ENCODE data around the gene RPS16. TPM values are rescaled to one million over a fixed set of nuclear protein-coding genes. Genes with fewer than 3 reads are reported as not detected.

The RPS16 gene
- total and polyA plus RNA-seq, 2 of the 13 experiments (the other 11 are each of a cell fraction or from before 2014, with no cell fraction given): 488 to 2,583 TPM

- TF ChIP-seq ZFP36L1 (CRISPR knock-in tag; IDR thresholded peaks at IDR 0.05): no peak; the same call in 1 of the 2 replicates
- TF ChIP-seq GPN1 (CRISPR knock-in tag; IDR thresholded peaks at IDR 0.05; ENCODE audit: borderline replicate concordance): no peak
- TF ChIP-seq ELF4 (CRISPR knock-in tag; IDR thresholded peaks at IDR 0.05; ENCODE audit: borderline replicate concordance): peak; percentile 91
- TF ChIP-seq BORCS8-MEF2B (CRISPR knock-in tag; IDR thresholded peaks at IDR 0.05): peak; percentile 70
- TF ChIP-seq KMT2B (CRISPR knock-in tag; IDR thresholded peaks at IDR 0.05): peak; percentile 92
- TF ChIP-seq ZMYM4 (CRISPR knock-in tag; IDR thresholded peaks at IDR 0.05): peak; percentile 89
- TF ChIP-seq CREB1 (IDR thresholded peaks at IDR 0.05): peak; percentile 80
- TF ChIP-seq CREB1 (CRISPR knock-in tag; IDR thresholded peaks at IDR 0.05): peak; percentile 93
- 0 out of 2 replicates have a peak, but pooled peaks have one; percentile 13 for TF ChIP-seq FOXC1 (CRISPR knock-in tag; IDR thresholded peaks at IDR 0.05; ENCODE audit: borderline replicate concordance)
- TF ChIP-seq, protein P1, sequence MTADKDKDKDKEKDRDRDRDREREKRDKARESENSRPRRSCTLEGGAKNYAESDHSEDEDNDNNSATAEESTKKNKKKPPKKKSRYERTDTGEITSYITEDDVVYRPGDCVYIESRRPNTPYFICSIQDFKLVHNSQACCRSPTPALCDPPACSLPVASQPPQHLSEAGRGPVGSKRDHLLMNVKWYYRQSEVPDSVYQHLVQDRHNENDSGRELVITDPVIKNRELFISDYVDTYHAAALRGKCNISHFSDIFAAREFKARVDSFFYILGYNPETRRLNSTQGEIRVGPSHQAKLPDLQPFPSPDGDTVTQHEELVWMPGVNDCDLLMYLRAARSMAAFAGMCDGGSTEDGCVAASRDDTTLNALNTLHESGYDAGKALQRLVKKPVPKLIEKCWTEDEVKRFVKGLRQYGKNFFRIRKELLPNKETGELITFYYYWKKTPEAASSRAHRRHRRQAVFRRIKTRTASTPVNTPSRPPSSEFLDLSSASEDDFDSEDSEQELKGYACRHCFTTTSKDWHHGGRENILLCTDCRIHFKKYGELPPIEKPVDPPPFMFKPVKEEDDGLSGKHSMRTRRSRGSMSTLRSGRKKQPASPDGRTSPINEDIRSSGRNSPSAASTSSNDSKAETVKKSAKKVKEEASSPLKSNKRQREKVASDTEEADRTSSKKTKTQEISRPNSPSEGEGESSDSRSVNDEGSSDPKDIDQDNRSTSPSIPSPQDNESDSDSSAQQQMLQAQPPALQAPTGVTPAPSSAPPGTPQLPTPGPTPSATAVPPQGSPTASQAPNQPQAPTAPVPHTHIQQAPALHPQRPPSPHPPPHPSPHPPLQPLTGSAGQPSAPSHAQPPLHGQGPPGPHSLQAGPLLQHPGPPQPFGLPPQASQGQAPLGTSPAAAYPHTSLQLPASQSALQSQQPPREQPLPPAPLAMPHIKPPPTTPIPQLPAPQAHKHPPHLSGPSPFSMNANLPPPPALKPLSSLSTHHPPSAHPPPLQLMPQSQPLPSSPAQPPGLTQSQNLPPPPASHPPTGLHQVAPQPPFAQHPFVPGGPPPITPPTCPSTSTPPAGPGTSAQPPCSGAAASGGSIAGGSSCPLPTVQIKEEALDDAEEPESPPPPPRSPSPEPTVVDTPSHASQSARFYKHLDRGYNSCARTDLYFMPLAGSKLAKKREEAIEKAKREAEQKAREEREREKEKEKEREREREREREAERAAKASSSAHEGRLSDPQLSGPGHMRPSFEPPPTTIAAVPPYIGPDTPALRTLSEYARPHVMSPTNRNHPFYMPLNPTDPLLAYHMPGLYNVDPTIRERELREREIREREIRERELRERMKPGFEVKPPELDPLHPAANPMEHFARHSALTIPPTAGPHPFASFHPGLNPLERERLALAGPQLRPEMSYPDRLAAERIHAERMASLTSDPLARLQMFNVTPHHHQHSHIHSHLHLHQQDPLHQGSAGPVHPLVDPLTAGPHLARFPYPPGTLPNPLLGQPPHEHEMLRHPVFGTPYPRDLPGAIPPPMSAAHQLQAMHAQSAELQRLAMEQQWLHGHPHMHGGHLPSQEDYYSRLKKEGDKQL (CRISPR knock-in tag; IDR thresholded peaks at IDR 0.05; ENCODE audit: low read depth): no peak
- TF ChIP-seq, protein P2, sequence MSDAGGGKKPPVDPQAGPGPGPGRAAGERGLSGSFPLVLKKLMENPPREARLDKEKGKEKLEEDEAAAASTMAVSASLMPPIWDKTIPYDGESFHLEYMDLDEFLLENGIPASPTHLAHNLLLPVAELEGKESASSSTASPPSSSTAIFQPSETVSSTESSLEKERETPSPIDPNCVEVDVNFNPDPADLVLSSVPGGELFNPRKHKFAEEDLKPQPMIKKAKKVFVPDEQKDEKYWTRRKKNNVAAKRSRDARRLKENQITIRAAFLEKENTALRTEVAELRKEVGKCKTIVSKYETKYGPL (CRISPR knock-in tag; IDR thresholded peaks at IDR 0.05): no peak
- no peak for TF ChIP-seq POLR2AphosphoS2 (IDR thresholded peaks at IDR 0.05; ENCODE audit: low read depth, low read length)
- no peak; the same call in 1 of the 2 replicates for TF ChIP-seq ZNF7 (CRISPR knock-in tag; IDR thresholded peaks at IDR 0.05)
- TF ChIP-seq SAP130 (CRISPR knock-in tag; IDR thresholded peaks at IDR 0.05; ENCODE audit: low read depth): peak; percentile 99
- TF ChIP-seq TFDP2 (CRISPR knock-in tag; IDR thresholded peaks at IDR 0.05): peak; percentile 85
- no peak for TF ChIP-seq KAT2B (IDR thresholded peaks at IDR 0.05; ENCODE audit: borderline replicate concordance, low read depth, low read length)
- no peak for TF ChIP-seq HMGA1 (CRISPR knock-in tag; conservative IDR thresholded peaks at IDR 0.05)
- TF ChIP-seq KLF6 (CRISPR knock-in tag; IDR thresholded peaks at IDR 0.05): no peak; the same call in 1 of the 2 replicates
- peak; percentile 63; the same call in 1 of the 2 replicates for TF ChIP-seq ZNF235 (CRISPR knock-in tag; IDR thresholded peaks at IDR 0.05; ENCODE audit: borderline replicate concordance)
- no peak for TF ChIP-seq ZBTB20 (CRISPR knock-in tag; IDR thresholded peaks at IDR 0.05; ENCODE audit: borderline replicate concordance, low read depth)
These were observed 9.7 kb upstream of the RPS16 start, which contains the start of gene SUPT5H (continued) for GRCh38 chr19:39445196-39446111.

Measured in HepG2 (cell line).